ENCODE measurements around the gene MILR1. TPM values are rescaled to one million over a fixed set of nuclear protein-coding genes. Genes with fewer than 3 reads are reported as not detected.

MILR1 gene
- total RNA-seq, 2 donors from 2014 or later = 2.4 to 5.0 TPM

GRCh38 chr17:64515829-64516228, 66.9 kb downstream of the MILR1 start:
- DNase-seq (ENCODE audit: low spot score) = no peak
- no peaks in the 10 kb centered on the region for H3K4me1 ChIP-seq

More at GRCh38 chr17:64515829-64516228, 66.9 kb downstream of the MILR1 start:
- Histone ChIP-seq H3K9me3 (no peaks in the 10 kb centered on the region), H3K27ac (no peak overlapping the region), H3K36me3 (peaks cover 76% of the 10 kb centered on the region), H3K27me3 (no peaks in the 10 kb centered on the region), H3K4me3 (no peak overlapping the region)
- no peak for TF ChIP-seq CTCF (IDR thresholded peaks at IDR 0.05)

MicroRNAs within 50 kb of the gene (microRNA counts, 767-probe panel; counts per million panel counts)
- microRNA hsa-miR-1273e = 0 to 31.0 counts per million in 2 donors

Small RNA genes within 50 kb of the gene (microRNA-seq; reads per million reads assigned to microRNA genes)
- gene MIR1273E (ENCODE audit: borderline number of aligned reads in 2 of 2, borderline replicate concordance in 1 of 2) (0 reads per million in 2 donors), gene MIR3064 (ENCODE audit: borderline number of aligned reads in 2 of 2, borderline replicate concordance in 1 of 2) (6.4 to 7.1 reads per million in 2 donors), gene MIR5047 (ENCODE audit: borderline number of aligned reads in 2 of 2, borderline replicate concordance in 1 of 2) (0 reads per million in 2 donors)

Other genes with a start within 250 kb of the MILR1 start
- 10 to 100 TPM; 42.6 to 44.4 TPM for gene TEX2, start 185.9 kb upstream of the MILR1 start, total RNA-seq
- 100 to 1,000 TPM in 1 of 2 donors, 10 to 100 TPM in 1; 77.5 to 153 TPM for gene PECAM1, start 58.3 kb upstream of the MILR1 start, total RNA-seq
- gene POLG2, start 47.9 kb downstream of the MILR1 start, total RNA-seq = 1 to 10 TPM; 2.7 to 3.3 TPM
- gene DDX5, start 57.2 kb downstream of the MILR1 start, total RNA-seq = 100 to 1,000 TPM; 215 to 620 TPM
- gene CEP95, start 57.9 kb downstream of the MILR1 start, total RNA-seq = 10 to 100 TPM; 15.8 to 19.9 TPM
- gene SMURF2, start 213.2 kb downstream of the MILR1 start, total RNA-seq = 10 to 100 TPM; 12.6 to 15.3 TPM

All from right atrium auricular region (tissue), 2 donors.